T-helper 22 cell (primary cell): ENCODE data around the gene EHBP1L1.
A peak's percentile ranks its signal among the peaks of the same experiment; 100 is the strongest.

Source experiments
- DNase-seq: peaks from one replicate; pipeline ENCODE4 v3.0.0-alpha.2; 2020; ENCODE audit warnings: low read depth

Gene EHBP1L1

GRCh38 chr11:65575568-65576231 is at the start of gene EHBP1L1:
Gene EHBP1L1 (plus strand): TSS chr11:65576053. CDS start chr11:65576303, 250 bp downstream.
- DNase-seq = peak; percentile 77

GRCh38 chr11:65526744-65527143 is 49.1 kb upstream of the EHBP1L1 start:
- no peak for DNase-seq

GRCh38 chr11:65528819-65529350 is 47.0 kb upstream of the EHBP1L1 start:
- no peak for DNase-seq

- DNase-seq = no peak
These were observed 46.2 kb upstream of the EHBP1L1 start for GRCh38 chr11:65529475-65530156.

- no peak for DNase-seq
These were observed 45.7 kb upstream of the EHBP1L1 start for GRCh38 chr11:65530157-65530496.

GRCh38 chr11:65532388-65533064 is 43.3 kb upstream of the EHBP1L1 start:
- no peak for DNase-seq

GRCh38 chr11:65535102-65535501 is 40.8 kb upstream of the EHBP1L1 start:
- DNase-seq = no peak

- DNase-seq = no peak
These were observed 39.2 kb upstream of the EHBP1L1 start for GRCh38 chr11:65536412-65537295.

GRCh38 chr11:65537296-65537597 is 38.6 kb upstream of the EHBP1L1 start:
- no peak for DNase-seq

- DNase-seq = no peak
These were observed 38.1 kb upstream of the EHBP1L1 start for GRCh38 chr11:65537620-65538231.

GRCh38 chr11:65538232-65538914 is 37.5 kb upstream of the EHBP1L1 start:
- no peak for DNase-seq

GRCh38 chr11:65538915-65539743 is 36.7 kb upstream of the EHBP1L1 start:
- no peak for DNase-seq

GRCh38 chr11:65539744-65540289 is 36.0 kb upstream of the EHBP1L1 start:
- DNase-seq = no peak

GRCh38 chr11:65540290-65541092 is 35.4 kb upstream of the EHBP1L1 start:
- peak; percentile 80 for DNase-seq

- no peak for DNase-seq
These were observed 34.5 kb upstream of the EHBP1L1 start for GRCh38 chr11:65541093-65541982.

GRCh38 chr11:65542738-65543390 is 33.0 kb upstream of the EHBP1L1 start:
- DNase-seq = no peak

GRCh38 chr11:65545853-65546216 is 30.0 kb upstream of the EHBP1L1 start:
- no peak for DNase-seq
